GM10248 (cell line): ENCODE results near the gene BAIAP2.
A peak's percentile ranks its signal among the peaks of the same experiment; 100 is the strongest.

Source experiments
- CTCF ChIA-PET: fragments of 300-600 bp; sonication (Branson Sonifier 250); formaldehyde crosslinking; extraction: SDS; loops from one replicate; lab custom pipeline; 2021; ENCODE audit warnings: antibody characterized with exemption; lab: Yijun Ruan, JAX
- POLR2A ChIA-PET: fragments of 350-650 bp; sonication (Branson Sonifier 250); formaldehyde crosslinking; extraction: SDS; loops from one replicate; lab custom pipeline; 2020; ENCODE audit warnings: antibody characterized with exemption; lab: Yijun Ruan, JAX
- DNase-seq: peaks from one replicate; pipeline ENCODE4 v3.0.0; 2012; ENCODE audit errors: extremely low spot score
- TF ChIP-seq, protein P1 (sequence below): IDR thresholded peaks from 2 replicates; pipeline ENCODE4 v1.5.1; 2012; ENCODE audit warnings: mild to moderate bottlenecking, low read depth; ENCODE audit errors: extremely low read depth, missing control alignments, control extremely low read depth

BAIAP2 gene

DNA sequence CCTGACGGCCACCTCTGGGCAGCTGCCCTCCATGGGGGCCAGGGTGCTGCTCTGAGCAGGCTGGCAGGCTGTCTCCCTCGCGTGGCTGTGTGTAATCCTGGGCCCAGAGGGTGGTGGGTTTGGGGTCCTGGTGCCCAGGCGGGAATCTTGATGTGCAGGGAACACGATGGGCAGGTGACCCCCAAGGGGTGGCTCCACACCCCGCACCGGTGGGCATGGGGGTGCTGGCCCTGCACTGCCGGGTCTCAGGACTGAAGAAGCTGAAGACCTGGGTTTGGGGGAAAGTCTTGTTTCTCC, 34.7 kb upstream of the BAIAP2 start:
- peak; percentile 16 for DNase-seq
- CTCF ChIA-PET = interaction anchor here (0.9 kb wide), 1 partner anchor 24 kb away, joined by 3 read pairs; no protein-coding TSS in a partner anchor
- POLR2A ChIA-PET = no interaction called here
- TF ChIP-seq, protein P1, sequence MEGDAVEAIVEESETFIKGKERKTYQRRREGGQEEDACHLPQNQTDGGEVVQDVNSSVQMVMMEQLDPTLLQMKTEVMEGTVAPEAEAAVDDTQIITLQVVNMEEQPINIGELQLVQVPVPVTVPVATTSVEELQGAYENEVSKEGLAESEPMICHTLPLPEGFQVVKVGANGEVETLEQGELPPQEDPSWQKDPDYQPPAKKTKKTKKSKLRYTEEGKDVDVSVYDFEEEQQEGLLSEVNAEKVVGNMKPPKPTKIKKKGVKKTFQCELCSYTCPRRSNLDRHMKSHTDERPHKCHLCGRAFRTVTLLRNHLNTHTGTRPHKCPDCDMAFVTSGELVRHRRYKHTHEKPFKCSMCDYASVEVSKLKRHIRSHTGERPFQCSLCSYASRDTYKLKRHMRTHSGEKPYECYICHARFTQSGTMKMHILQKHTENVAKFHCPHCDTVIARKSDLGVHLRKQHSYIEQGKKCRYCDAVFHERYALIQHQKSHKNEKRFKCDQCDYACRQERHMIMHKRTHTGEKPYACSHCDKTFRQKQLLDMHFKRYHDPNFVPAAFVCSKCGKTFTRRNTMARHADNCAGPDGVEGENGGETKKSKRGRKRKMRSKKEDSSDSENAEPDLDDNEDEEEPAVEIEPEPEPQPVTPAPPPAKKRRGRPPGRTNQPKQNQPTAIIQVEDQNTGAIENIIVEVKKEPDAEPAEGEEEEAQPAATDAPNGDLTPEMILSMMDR = no peak

DNA sequence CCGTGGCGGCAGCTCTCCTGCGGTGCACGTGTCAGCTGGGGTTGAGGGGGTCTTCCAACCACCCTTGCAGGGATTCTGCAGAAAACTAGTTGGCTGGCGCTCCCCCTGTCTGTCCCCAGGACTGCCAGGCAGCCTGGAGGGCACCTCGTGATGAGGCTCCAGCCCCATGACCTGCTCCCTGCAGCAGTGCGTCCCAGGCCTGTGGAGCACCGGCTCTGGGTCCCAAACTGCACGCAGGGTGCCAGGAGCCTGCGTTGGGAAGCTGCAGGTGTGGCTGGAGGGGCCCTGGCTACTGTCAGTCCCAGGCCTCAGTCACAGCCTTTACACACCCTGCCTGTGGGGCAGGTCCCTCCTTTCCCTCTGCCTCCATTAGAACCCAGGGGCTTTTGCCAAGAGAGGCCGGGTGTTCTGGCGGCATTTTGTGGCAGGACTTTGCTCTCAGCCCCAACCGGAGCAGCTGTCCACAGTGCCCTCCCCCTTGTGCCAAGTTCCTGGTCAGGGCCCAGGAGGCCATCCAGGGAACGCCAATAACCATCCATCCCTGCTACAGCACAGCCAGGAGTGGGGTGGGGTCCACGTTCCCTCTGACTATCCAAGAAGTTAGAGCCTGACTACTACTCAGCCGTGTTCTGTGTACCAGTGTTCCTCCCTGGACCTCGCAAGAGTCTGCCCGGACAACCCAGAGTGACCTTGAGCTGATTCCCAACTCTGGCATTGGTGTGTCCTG, 34.2 kb upstream of the BAIAP2 start:
- TF ChIP-seq, protein P1 = no peak
- DNase-seq = no peak
- ChIA-PET POLR2A (no interaction called here), CTCF (interaction anchor here (0.9 kb wide), 1 partner anchor 23 kb away, joined by 3 read pairs; no protein-coding TSS in a partner anchor)

DNA sequence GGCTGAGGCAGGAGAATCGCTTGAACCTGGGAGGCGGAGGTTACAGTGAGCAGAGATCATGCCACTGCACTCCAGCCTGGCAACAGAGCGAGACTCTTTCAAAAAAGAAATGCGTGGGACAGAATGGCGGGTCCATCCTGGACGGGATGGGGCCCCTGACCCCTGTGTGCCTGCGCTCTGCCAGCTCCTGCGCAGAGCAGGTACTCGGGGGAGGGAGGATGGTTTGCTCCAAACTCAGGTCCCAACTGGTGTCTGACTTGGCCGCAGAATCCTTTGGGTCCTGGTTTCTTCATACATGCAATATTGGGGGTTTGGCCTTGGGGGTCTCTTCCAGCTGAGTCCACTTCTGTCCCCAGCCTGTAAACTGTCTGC, 33.0 kb upstream of the BAIAP2 start:
- DNase-seq = no peak
- ChIA-PET CTCF (no interaction called here), POLR2A (no interaction called here)
- TF ChIP-seq, protein P1 = no peak

DNA sequence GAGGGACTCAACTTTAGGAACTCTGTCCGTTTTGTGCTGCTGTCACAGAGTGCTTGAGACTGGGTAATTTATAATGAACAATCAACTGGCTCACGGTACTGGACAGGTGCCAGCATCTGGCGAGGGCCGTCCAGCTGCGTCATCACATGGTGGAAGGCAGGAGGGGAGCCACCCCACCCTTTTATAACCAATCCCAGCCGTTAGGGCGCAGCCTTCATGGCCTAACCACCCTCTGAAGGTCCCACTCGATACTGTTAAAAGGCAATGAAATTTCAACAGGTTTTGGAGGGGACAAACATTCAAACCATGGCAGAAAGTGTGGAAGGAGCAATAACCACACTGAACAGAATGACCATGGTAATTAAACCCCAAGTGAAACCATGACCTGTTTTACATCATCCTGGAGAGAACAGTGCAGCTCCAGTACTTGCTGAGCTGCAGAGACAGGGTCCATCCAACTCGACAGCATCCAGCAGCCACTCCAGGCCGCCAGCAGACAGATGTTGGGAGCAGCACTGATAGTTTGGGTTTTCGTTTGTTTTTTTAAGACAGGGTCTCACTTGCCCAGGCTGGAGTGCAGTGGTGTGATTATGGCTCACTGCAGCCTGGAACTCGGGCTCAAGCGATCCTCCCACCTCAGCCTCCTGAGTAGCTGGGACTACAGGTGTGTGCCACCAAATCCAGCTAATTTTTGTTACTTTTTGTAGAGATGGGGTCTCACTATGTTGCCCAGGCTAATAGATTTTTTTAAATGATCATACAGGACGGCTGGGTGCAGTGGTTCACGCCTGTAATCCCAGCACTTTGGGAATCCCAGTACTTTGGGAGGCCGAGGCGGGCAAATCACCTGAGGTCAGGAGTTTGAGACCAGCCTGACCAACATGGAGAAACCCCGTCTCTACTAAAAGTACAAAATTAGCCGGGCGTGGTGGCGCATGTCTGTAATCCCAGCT, 32.3 kb upstream of the BAIAP2 start:
- DNase-seq = no peak
- TF ChIP-seq, protein P1 = no peak
- CTCF ChIA-PET = interaction anchor here (0.7 kb wide), 1 partner anchor 32 kb away, joined by 3 read pairs; no protein-coding TSS in a partner anchor
- POLR2A ChIA-PET = no interaction called here

DNA sequence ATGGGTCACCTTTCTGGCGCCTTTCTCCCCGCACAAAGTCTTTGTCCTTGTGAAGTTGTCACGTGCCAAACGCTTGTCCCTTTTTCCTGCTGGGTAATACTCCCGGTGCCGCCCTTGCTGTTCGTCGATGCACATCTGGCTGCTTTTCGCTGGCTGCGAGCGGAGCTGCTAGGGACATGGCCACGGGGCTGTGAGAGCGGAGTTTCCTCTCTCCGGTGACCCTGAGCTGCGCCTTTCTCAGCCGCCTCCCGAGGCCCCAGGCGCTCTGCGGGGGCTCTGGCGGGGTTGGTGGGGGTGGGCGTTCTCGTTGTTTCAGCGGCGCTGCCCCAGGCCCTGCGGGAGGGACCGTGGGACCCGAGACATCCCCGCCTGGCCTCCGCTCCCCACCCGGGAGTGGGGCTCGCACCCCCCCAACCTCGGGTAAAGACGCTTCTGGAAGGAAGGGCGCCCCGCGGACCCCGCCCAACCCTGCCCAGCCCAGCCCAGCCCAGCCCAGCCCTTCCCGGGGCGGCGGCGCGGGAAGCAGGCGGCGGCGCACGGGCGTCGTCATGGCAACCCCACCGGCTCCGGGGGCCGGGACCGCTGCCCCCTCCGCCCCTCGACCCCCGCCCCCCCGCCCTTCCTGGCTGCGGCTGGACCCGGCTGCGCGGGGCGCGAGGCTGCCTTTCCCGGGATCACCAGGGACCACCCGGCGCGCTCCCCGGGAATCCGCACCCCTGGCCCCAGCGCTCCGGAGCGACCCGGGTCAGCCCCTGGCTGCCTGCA, 31.1 kb upstream of the BAIAP2 start:
- ChIA-PET CTCF (no interaction called here), POLR2A (no interaction called here)
- TF ChIP-seq, protein P1 = no peak
- no peak for DNase-seq

DNA sequence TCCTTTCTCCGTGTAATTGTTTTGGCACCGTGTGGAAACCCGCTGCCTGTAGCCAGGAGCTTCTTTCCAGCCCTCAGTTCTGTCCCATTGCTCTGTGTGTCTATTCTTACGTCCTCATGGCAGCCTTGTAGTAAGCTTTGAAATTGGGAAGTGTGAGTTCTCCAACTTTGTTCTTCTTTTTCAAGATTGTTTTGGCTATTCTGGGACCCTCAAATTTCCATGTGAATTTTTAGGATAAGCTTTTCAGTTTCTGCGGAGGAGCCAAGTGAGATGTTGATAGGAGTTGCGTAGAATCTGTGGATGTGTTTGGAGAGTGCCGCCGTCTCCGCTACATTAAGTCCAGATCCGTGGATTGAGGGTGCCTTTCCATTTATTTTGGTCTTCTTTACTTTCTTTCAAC, 28.1 kb upstream of the BAIAP2 start:
- CTCF ChIA-PET = interaction anchor here (0.9 to 1.5 kb wide), 3 partner anchors 12 to 90 kb away, joined by 3 to 5 read pairs (median 3); no protein-coding TSS in a partner anchor
- TF ChIP-seq, protein P1 = no peak
- POLR2A ChIA-PET = no interaction called here
- no peak for DNase-seq
